DOHH2 (cell line): ENCODE data around the gene PCCA.
"Not testable (repeated sequence)": the region's sequence is repeated elsewhere in the genome, so short reads cannot be mapped to it uniquely, and the experiment has no call there.

Experiments
- H3F3A ChIP-seq: fragments of 200-600 bp; sonication (generic), shearing (Covaris generic); 2 replicates; pipeline ENCODE4 v1.6.0; 2016; ENCODE audit warnings: antibody characterized with exemption, mild to moderate bottlenecking; ENCODE audit not compliant: control insufficient read depth, insufficient read depth
- H3K27ac ChIP-seq: fragments of 200-600 bp; sonication (generic); 2 replicates; pipeline ENCODE4 v1.5.1; 2014; ENCODE audit warnings: low read depth, mild to moderate bottlenecking, low read length, moderate library complexity
- H3K27me3 ChIP-seq: fragments of 200-600 bp; sonication (generic); 2 replicates; pipeline ENCODE4 v1.6.1; 2014; ENCODE audit warnings: mild to moderate bottlenecking, low read length, mixed read lengths; ENCODE audit not compliant: control insufficient read depth
- H3K36me3 ChIP-seq: fragments of 200-600 bp; sonication (generic); 2 replicates; pipeline ENCODE4 v1.6.1; 2014; ENCODE audit warnings: mild to moderate bottlenecking, low read length, moderate library complexity, mixed read lengths; ENCODE audit not compliant: control insufficient read depth
- H3K4me1 ChIP-seq: fragments of 200-600 bp; sonication (generic); 2 replicates; pipeline ENCODE4 v1.6.1; 2014; ENCODE audit warnings: mild to moderate bottlenecking, low read length, mixed read lengths; ENCODE audit not compliant: control insufficient read depth
- H3K4me2 ChIP-seq: fragments of 200-600 bp; sonication (generic); 2 replicates; pipeline ENCODE4 v1.6.0; 2014; ENCODE audit warnings: mild to moderate bottlenecking, low read length, moderate library complexity
- H3K4me3 ChIP-seq: fragments of 200-600 bp; sonication (generic); 2 replicates; pipeline ENCODE4 v1.5.1; 2014; ENCODE audit warnings: mild to moderate bottlenecking, low read length, mixed read lengths
- H3K79me2 ChIP-seq: fragments of 200-600 bp; sonication (generic); 2 replicates; pipeline ENCODE4 v1.6.1; 2014; ENCODE audit warnings: mild to moderate bottlenecking, low read length, mixed read lengths; ENCODE audit not compliant: control insufficient read depth
- H3K9me2 ChIP-seq: fragments of 200-600 bp; sonication (generic); replicated peaks from 2 replicates; pipeline ENCODE4 v1.6.1; 2014; ENCODE audit warnings: mild to moderate bottlenecking, low read length, mixed read lengths; ENCODE audit not compliant: control insufficient read depth
- H3K9me3 ChIP-seq: fragments of 200-600 bp; sonication (generic); 2 replicates; pipeline ENCODE4 v1.6.1; 2014; ENCODE audit warnings: antibody characterized with exemption, low read length, mixed read lengths; ENCODE audit not compliant: control insufficient read depth, insufficient read depth
- H4K20me1 ChIP-seq: fragments of 200-600 bp; sonication (generic); 2 replicates; pipeline ENCODE4 v1.6.0; 2014; ENCODE audit warnings: low read depth, mild to moderate bottlenecking, antibody characterized with exemption, low read length, moderate library complexity; ENCODE audit not compliant: control insufficient read depth, insufficient read depth
- EZH2phosphoT487 ChIP-seq: fragments of 200-600 bp; sonication (generic); IDR thresholded peaks from 2 replicates; pipeline ENCODE4 v1.6.1; 2017; ENCODE audit warnings: borderline replicate concordance, mild to moderate bottlenecking, antibody characterized with exemption, low read length, moderate library complexity, mixed read lengths
- TF ChIP-seq, protein P1 (sequence below): fragments of 200-600 bp; sonication (generic); IDR thresholded peaks from one replicate; pipeline ENCODE4 v1.5.1; 2014; ENCODE audit warnings: antibody characterized with exemption, mild to moderate bottlenecking, low read depth, low read length; ENCODE audit not compliant: poor library complexity, severe bottlenecking

Gene PCCA

DNA sequence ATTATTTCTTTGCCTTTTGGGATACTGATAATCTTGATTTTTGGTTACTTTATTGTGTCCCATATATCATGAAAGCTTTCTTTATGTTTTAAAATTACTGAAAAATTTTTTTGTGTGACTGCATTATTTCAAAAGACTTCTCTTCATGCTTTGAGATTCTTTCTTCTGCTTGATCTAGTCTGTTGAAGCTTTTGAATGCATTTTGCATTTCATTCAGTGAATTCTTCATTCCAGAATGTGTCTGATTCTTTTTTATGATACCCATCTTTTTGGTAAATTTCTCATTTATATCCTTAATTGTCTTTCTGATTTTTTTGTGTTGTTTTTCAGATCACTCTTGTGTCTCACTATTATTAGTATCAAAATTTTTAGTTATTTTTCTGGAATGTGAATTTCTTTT lies 289.6 kb downstream of the PCCA start:
- H3K79me2 ChIP-seq, result no peaks in the 10 kb centered on the region
- H3K9me2 ChIP-seq, result no peaks in the 10 kb centered on the region
- no peaks in the 10 kb centered on the region for H3K4me1 ChIP-seq
- no peak overlapping the region for H3K4me3 ChIP-seq
- no peak overlapping the region for H3K27ac ChIP-seq
- H3K9me3 ChIP-seq, result no peaks in the 10 kb centered on the region
- H3K27me3 ChIP-seq, result no peaks in the 10 kb centered on the region
- no peaks in the 10 kb centered on the region for H4K20me1 ChIP-seq
- TF ChIP-seq, protein P1, sequence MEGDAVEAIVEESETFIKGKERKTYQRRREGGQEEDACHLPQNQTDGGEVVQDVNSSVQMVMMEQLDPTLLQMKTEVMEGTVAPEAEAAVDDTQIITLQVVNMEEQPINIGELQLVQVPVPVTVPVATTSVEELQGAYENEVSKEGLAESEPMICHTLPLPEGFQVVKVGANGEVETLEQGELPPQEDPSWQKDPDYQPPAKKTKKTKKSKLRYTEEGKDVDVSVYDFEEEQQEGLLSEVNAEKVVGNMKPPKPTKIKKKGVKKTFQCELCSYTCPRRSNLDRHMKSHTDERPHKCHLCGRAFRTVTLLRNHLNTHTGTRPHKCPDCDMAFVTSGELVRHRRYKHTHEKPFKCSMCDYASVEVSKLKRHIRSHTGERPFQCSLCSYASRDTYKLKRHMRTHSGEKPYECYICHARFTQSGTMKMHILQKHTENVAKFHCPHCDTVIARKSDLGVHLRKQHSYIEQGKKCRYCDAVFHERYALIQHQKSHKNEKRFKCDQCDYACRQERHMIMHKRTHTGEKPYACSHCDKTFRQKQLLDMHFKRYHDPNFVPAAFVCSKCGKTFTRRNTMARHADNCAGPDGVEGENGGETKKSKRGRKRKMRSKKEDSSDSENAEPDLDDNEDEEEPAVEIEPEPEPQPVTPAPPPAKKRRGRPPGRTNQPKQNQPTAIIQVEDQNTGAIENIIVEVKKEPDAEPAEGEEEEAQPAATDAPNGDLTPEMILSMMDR, result no peak
- TF ChIP-seq EZH2phosphoT487, result no peak
- no peak overlapping the region for H3K4me2 ChIP-seq
- no peaks in the 10 kb centered on the region for H3F3A ChIP-seq
- H3K36me3 ChIP-seq, result no peaks in the 10 kb centered on the region

DNA sequence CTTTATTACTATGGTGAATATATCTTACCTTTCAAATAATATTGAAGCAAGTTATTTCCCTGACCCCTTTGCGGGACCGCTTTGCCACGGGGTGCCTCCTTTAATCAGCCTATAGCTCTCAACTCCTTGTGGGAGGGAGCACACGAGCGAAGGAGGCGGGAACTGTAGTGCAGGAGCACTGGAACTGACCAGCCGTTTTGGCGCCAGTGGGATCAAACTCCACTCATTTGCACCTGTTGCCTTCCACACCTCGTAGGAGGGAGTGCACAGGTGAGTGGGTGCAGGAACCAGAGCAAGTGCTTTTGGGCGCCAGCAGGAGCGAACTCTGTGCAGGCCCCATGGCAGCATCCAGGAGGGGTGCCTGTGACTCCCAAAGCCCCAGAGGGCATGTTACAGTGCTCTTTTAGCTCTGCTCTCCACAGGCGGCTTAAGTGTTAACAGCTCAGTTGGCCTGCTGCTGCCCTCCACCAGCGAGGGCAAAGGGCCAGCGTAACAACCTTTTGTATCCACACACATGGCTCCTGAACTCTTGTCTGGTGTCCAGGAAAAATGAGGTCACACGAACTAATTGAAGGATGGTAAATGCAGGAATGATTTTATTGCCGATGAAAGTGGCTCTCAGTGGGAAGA lies 292.8 kb downstream of the PCCA start:
- no peaks in the 10 kb centered on the region for H3K9me2 ChIP-seq
- no peaks in the 10 kb centered on the region for H3F3A ChIP-seq
- TF ChIP-seq, protein P1, result no peak
- TF ChIP-seq EZH2phosphoT487, result no peak
- no peak overlapping the region for H3K27ac ChIP-seq
- H3K79me2 ChIP-seq, result no peaks in the 10 kb centered on the region
- no peaks in the 10 kb centered on the region for H3K4me1 ChIP-seq
- H3K4me2 ChIP-seq, result no peak overlapping the region
- no peaks in the 10 kb centered on the region for H3K9me3 ChIP-seq
- H3K36me3 ChIP-seq, result no peaks in the 10 kb centered on the region
- H4K20me1 ChIP-seq, result no peaks in the 10 kb centered on the region
- no peaks in the 10 kb centered on the region for H3K27me3 ChIP-seq
- no peak overlapping the region for H3K4me3 ChIP-seq

DNA sequence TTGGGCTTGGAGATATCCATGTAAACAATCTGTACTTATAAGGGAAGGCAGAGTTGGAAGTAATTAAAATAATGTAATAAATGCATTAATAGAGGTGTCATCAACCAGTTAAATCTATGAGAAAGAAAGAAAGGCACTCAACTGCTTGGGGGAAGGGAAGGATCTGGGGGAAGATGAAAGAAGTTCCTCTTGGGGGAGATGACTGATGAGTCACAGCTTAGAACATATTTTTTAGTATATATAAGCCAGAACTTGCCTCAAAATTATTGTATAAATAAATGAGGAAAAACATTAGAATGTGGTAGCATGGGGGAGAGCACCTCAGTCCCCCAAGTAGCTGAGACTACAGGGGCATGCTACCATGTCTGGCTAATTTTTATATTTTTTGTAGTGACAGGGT lies 293.9 kb downstream of the PCCA start:
- Histone ChIP-seq H3K27me3 (no peaks in the 10 kb centered on the region), H3K9me2 (no peaks in the 10 kb centered on the region), H3K27ac (no peak overlapping the region), H3K36me3 (no peaks in the 10 kb centered on the region), H4K20me1 (no peaks in the 10 kb centered on the region), H3K4me2 (no peak overlapping the region), H3K4me1 (no peaks in the 10 kb centered on the region), H3K79me2 (no peaks in the 10 kb centered on the region), H3F3A (no peaks in the 10 kb centered on the region), H3K4me3 (no peak overlapping the region), H3K9me3 (no peaks in the 10 kb centered on the region)
- TF ChIP-seq EZH2phosphoT487, result no peak
- TF ChIP-seq, protein P1, result no peak

DNA sequence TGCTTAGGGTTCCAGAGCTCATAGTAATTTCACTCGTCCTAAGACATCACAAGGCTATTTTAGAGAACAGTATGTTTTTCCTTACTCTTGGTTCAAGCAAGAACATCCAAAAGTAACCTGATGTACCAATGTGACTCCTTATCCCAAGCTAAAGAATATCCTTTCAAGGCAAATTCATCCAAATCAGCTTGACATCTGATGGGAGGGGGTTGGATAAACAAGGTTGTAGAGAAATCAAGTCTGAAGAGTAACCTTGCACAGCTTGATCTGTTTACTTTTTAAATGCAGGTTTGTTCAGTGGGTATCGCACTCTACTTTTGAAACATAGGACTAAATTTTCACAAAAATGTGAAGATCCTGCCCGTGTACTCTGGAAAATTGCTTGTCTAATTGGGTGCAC lies 298.5 kb downstream of the PCCA start:
- no peak overlapping the region for H3K4me2 ChIP-seq
- TF ChIP-seq, protein P1, result no peak
- TF ChIP-seq EZH2phosphoT487, result no peak
- H3K4me1 ChIP-seq, result no peaks in the 10 kb centered on the region
- no peaks in the 10 kb centered on the region for H4K20me1 ChIP-seq
- no peaks in the 10 kb centered on the region for H3K36me3 ChIP-seq
- H3K4me3 ChIP-seq, result no peak overlapping the region
- no peaks in the 10 kb centered on the region for H3K9me2 ChIP-seq
- no peaks in the 10 kb centered on the region for H3K79me2 ChIP-seq
- no peaks in the 10 kb centered on the region for H3K27me3 ChIP-seq
- no peak overlapping the region for H3K27ac ChIP-seq
- no peaks in the 10 kb centered on the region for H3K9me3 ChIP-seq
- no peaks in the 10 kb centered on the region for H3F3A ChIP-seq

DNA sequence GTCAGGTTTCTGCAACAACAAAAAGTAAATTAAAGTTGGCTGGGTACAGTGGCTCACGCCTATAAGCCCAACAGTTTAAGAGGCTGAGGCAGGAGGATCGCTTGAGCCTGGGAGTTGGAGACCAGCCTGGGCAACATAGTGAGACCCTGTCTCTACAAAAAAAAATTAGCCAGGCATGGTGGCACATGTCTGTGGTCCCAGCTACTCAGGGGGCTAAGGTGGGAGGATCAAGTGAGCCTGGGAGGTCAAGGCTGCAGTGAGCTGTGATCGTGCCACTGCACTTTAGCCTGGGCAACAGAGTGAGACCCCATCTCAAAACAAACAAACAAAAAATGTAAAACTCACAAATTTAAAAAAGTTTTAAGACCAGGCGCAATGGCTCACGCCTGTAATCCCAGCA lies 299.3 kb downstream of the PCCA start:
- H3K4me1 ChIP-seq, H3K27me3 ChIP-seq, H3K4me3 ChIP-seq, H3K27ac ChIP-seq, H4K20me1 ChIP-seq, H3K9me2 ChIP-seq, H3F3A ChIP-seq, H3K4me2 ChIP-seq, H3K79me2 ChIP-seq, H3K9me3 ChIP-seq, H3K36me3 ChIP-seq: not testable (repeated sequence)
